Prostate gland (tissue), 2 donors: ENCODE data around the gene PEX3. TPM values are rescaled to one million over a fixed set of nuclear protein-coding genes. Genes with fewer than 3 reads are reported as not detected.

Source experiments
- DNase-seq: peaks from one replicate; pipeline ENCODE4 v3.0.0-alpha.2; 2019; ENCODE audit warnings: low spot score
- H3K27ac ChIP-seq, 2 donors: fragments of 200-600 bp; sonication (generic); 2 replicates each; pipeline ENCODE4 v1.5.1; 2017 to 2019
- H3K27me3 ChIP-seq: fragments of 200-600 bp; sonication (generic); replicated peaks from 2 replicates; pipeline ENCODE4 v1.5.1; 2019; ENCODE audit not compliant: insufficient read depth
- H3K36me3 ChIP-seq, 2 donors: fragments of 200-600 bp; sonication (generic); 1 replicate in 1 of 2; 2 replicates in 1 of 2; pipeline versions ENCODE4 v1.5.1 to v1.8.1; 2017 to 2019
- H3K4me1 ChIP-seq: fragments of 200-600 bp; sonication (generic); replicated peaks from 2 replicates; pipeline ENCODE4 v1.5.1; 2019
- H3K4me3 ChIP-seq, 2 donors: fragments of 200-600 bp; sonication (generic); 2 replicates each; pipeline ENCODE4 v1.5.1; 2017 to 2019
- H3K9me3 ChIP-seq: fragments of 200-600 bp; sonication (generic); 2 replicates; pipeline ENCODE4 v1.5.1; 2017
- POLR2A ChIP-seq: fragments of 450-650 bp; IDR thresholded peaks from one replicate; pipeline ENCODE4 v1.6.1; 2016; ENCODE audit warnings: antibody characterized with exemption, mild to moderate bottlenecking
- POLR2AphosphoS5 ChIP-seq: sonication (generic); formaldehyde crosslinking; IDR thresholded peaks from one replicate; pipeline ENCODE4 v1.6.1; 2017; ENCODE audit warnings: antibody characterized with exemption
- WGBS: methylation state at CpG from one replicate; pipeline ENCODE4 v1.1.5; 2018; 5-methylcytosine and 5-hydroxymethylcytosine counted together
- intact Hi-C: fragments of 100-400 bp; cut with DNase I; formaldehyde crosslinking; loops from one replicate; pipeline ENCODE4 v1.14.2; 2022
- total RNA-seq, 2 donors: library from RNA; depleted of rRNA; stranded (reverse); fragments of >200 nt; gene quantifications; one replicate each; pipeline ENCODE4 v1.1.0, GENCODE V29; 2016
- TF ChIP-seq, protein P1 (sequence below), 4 experiments: fragments of 200-600 bp in 2 of 4; fragments of 450-650 bp in 2 of 4; sonication (generic) in 2 of 4; IDR thresholded peaks; 1 replicate in 3 of 4; 2 replicates in 1 of 4; pipeline ENCODE4 v1.5.1; 2016 to 2019; ENCODE audit warnings: antibody characterized with exemption in 4 of 4, mild to moderate bottlenecking in 2 of 4, moderate library complexity in 2 of 4

The PEX3 gene
- total RNA-seq, 2 donors from 2014 or later: 16.0 to 23.7 TPM

DNA sequence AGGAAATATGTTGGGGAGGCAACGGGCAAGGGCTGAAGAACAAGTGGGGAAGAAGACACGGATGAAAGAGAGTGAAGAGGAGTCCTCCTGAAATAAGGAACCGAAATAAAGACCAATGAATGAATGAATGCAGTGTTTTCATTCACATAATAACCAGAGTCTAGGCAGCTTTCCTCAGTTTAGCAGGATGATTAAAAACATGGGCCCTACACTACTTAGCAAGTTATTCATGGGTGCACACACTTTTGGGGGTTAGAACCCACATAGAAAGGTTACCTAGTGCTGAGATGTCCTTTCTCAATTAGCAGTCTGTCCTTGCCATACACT is 66.8 kb downstream of the PEX3 start:
- 54% methylated on average over 3 of the region's 3 CpGs for WGBS
- TF ChIP-seq POLR2A (no peak), POLR2AphosphoS5 (no peak)
- TF ChIP-seq, protein P1, sequence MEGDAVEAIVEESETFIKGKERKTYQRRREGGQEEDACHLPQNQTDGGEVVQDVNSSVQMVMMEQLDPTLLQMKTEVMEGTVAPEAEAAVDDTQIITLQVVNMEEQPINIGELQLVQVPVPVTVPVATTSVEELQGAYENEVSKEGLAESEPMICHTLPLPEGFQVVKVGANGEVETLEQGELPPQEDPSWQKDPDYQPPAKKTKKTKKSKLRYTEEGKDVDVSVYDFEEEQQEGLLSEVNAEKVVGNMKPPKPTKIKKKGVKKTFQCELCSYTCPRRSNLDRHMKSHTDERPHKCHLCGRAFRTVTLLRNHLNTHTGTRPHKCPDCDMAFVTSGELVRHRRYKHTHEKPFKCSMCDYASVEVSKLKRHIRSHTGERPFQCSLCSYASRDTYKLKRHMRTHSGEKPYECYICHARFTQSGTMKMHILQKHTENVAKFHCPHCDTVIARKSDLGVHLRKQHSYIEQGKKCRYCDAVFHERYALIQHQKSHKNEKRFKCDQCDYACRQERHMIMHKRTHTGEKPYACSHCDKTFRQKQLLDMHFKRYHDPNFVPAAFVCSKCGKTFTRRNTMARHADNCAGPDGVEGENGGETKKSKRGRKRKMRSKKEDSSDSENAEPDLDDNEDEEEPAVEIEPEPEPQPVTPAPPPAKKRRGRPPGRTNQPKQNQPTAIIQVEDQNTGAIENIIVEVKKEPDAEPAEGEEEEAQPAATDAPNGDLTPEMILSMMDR (IDR thresholded peaks at IDR 0.05): no peak
- intact Hi-C loops: no loop called here
- no peaks in the 10 kb centered on the region for H3K4me1 ChIP-seq
- no peak overlapping the region for H3K4me3 ChIP-seq
- DNase-seq: no peak
- H3K27ac ChIP-seq: no peak overlapping the region
- H3K27me3 ChIP-seq: no peaks in the 10 kb centered on the region
- H3K9me3 ChIP-seq: no peaks in the 10 kb centered on the region
- H3K36me3 ChIP-seq: no peaks in the 10 kb centered on the region

DNA sequence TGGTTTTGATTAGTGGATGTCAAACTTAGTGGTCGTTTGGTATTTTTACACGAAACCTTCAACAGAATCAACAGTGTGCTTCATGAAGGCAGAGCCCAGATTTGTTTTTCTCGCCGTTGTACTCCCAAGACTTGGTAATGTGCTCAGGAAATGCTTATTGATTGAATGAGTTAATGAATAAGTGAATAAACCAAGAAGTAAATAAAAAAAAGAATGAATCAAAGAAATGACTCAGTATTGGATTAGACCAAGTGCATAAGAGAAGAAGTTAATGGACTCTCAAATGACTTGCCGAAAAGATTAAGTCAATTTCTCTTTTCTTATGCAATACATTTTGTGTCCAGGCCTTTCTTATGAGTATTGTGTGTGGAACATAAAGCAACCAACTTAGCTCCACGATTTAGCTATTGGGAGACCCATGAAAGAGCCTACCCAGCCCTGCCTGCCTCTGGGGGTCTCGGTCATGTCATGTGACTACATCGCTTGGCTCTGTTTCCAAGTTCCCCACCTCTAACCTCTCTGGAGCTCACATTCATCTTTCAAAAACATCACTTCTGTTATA is 71.5 kb downstream of the PEX3 start:
- no peaks in the 10 kb centered on the region for H3K27me3 ChIP-seq
- H3K9me3 ChIP-seq: no peaks in the 10 kb centered on the region
- no peak overlapping the region for H3K4me3 ChIP-seq
- no peaks in the 10 kb centered on the region for H3K4me1 ChIP-seq
- H3K27ac ChIP-seq: no peak overlapping the region
- TF ChIP-seq POLR2A: no peak
- TF ChIP-seq POLR2AphosphoS5: no peak
- TF ChIP-seq, protein P1 (IDR thresholded peaks at IDR 0.05): no peak
- intact Hi-C loops: no loop called here
- H3K36me3 ChIP-seq: no peaks in the 10 kb centered on the region
- WGBS: 77% methylated on average over 8 of the region's 8 CpGs
- no peak for DNase-seq

GRCh38 chr6:143525356-143525755 is 74.8 kb downstream of the PEX3 start:
- no peak for DNase-seq
- whole genome bisulfite sequencing: 64% methylated on average over 1 of the region's 1 CpG
- Histone ChIP-seq H3K4me1 (no peaks in the 10 kb centered on the region), H3K27me3 (no peaks in the 10 kb centered on the region), H3K4me3 (no peak overlapping the region), H3K36me3 (no peaks in the 10 kb centered on the region), H3K27ac (no peak overlapping the region), H3K9me3 (no peaks in the 10 kb centered on the region)
- intact Hi-C loops: no loop called here
- TF ChIP-seq POLR2A (no peak), POLR2AphosphoS5 (no peak)
- TF ChIP-seq, protein P1 (IDR thresholded peaks at IDR 0.05): no peak

- H3K4me3 ChIP-seq: no peak overlapping the region
- no peak for TF ChIP-seq POLR2A
- TF ChIP-seq, protein P1 (IDR thresholded peaks at IDR 0.05): no peak
- TF ChIP-seq POLR2AphosphoS5: no peak
- 75% methylated on average over 1 of the region's 1 CpG for WGBS
- no peaks in the 10 kb centered on the region for H3K9me3 ChIP-seq
- no peak overlapping the region for H3K27ac ChIP-seq
- H3K4me1 ChIP-seq: no peaks in the 10 kb centered on the region
- intact Hi-C loops: no loop called here
- no peaks in the 10 kb centered on the region for H3K36me3 ChIP-seq
- DNase-seq: no peak
- H3K27me3 ChIP-seq: no peaks in the 10 kb centered on the region
Measured at GRCh38 chr6:143527677-143528076, 77.1 kb downstream of the PEX3 start.

GRCh38 chr6:143528164-143528811 is 77.7 kb downstream of the PEX3 start:
- no peaks in the 10 kb centered on the region for H3K4me1 ChIP-seq
- no peak overlapping the region for H3K4me3 ChIP-seq
- DNase-seq: no peak
- H3K9me3 ChIP-seq: no peaks in the 10 kb centered on the region
- H3K27ac ChIP-seq: no peak overlapping the region
- intact Hi-C loops: no loop called here
- 72% methylated on average over 7 of the region's 7 CpGs for WGBS
- H3K27me3 ChIP-seq: no peaks in the 10 kb centered on the region
- no peaks in the 10 kb centered on the region for H3K36me3 ChIP-seq
- TF ChIP-seq POLR2AphosphoS5: no peak
- TF ChIP-seq, protein P1 (IDR thresholded peaks at IDR 0.05): no peak
- TF ChIP-seq POLR2A: no peak
